GM04503 (cell line): Measurements from ENCODE around the gene TBCK.

Source experiments
- DNase-seq: peaks from one replicate; pipeline ENCODE4 v3.0.0-alpha.2; 2012; ENCODE audit warnings: low read depth

Gene TBCK

GRCh38 chr4:106038908-106039307 lies 277.1 kb downstream of the TBCK start:
- no peak for DNase-seq

GRCh38 chr4:106038012-106038411 lies 278.0 kb downstream of the TBCK start:
- DNase-seq: no peak

GRCh38 chr4:106036848-106037247 lies 279.2 kb downstream of the TBCK start:
- DNase-seq: no peak

- no peak for DNase-seq
Observed at GRCh38 chr4:106036334-106036733, 279.7 kb downstream of the TBCK start.

- DNase-seq: no peak
Observed at GRCh38 chr4:106035204-106035603, 280.8 kb downstream of the TBCK start.

GRCh38 chr4:106034751-106035150 lies 281.3 kb downstream of the TBCK start:
- DNase-seq: no peak

- peak; percentile 27 for DNase-seq
Observed at GRCh38 chr4:106034220-106034619, 281.8 kb downstream of the TBCK start.

- DNase-seq: no peak
Observed at GRCh38 chr4:106033469-106033868, 282.5 kb downstream of the TBCK start.

GRCh38 chr4:106032851-106033286 lies 283.1 kb downstream of the TBCK start:
- peak; percentile 67 for DNase-seq

GRCh38 chr4:106022454-106022853 lies 293.6 kb downstream of the TBCK start:
- DNase-seq: no peak

GRCh38 chr4:106021737-106022410 lies 294.1 kb downstream of the TBCK start:
- DNase-seq: no peak

- DNase-seq: peak; percentile 97
Observed at GRCh38 chr4:106019771-106020170, 296.2 kb downstream of the TBCK start.

- no peak for DNase-seq
Observed at GRCh38 chr4:106017975-106018374, 298.0 kb downstream of the TBCK start.

- DNase-seq: no peak
Observed at GRCh38 chr4:106011387-106011786, 304.6 kb downstream of the TBCK start.

GRCh38 chr4:106010761-106011160 lies 305.2 kb downstream of the TBCK start:
- DNase-seq: no peak

GRCh38 chr4:106002994-106003393 lies 313.0 kb downstream of the TBCK start:
- DNase-seq: no peak

- DNase-seq: no peak
Observed at GRCh38 chr4:105998171-105999063, 317.6 kb downstream of the TBCK start.

- no peak for DNase-seq
Observed at GRCh38 chr4:105996845-105997244, 319.2 kb downstream of the TBCK start.

- DNase-seq: no peak
Observed at GRCh38 chr4:105994841-105995501, 321.0 kb downstream of the TBCK start.

GRCh38 chr4:105994061-105994460 lies 321.9 kb downstream of the TBCK start:
- no peak for DNase-seq

- DNase-seq: no peak
Observed at GRCh38 chr4:105992641-105993305, 323.2 kb downstream of the TBCK start.

GRCh38 chr4:105991726-105992125 lies 324.3 kb downstream of the TBCK start:
- no peak for DNase-seq
